Uterus (tissue), 2 donors: ENCODE data around the gene MOB4.

Experiments used
- POLR2A ChIP-seq, 2 donors: fragments of 450-650 bp; IDR thresholded peaks; one replicate each; pipeline ENCODE4 v1.6.1; 2016; ENCODE audit warnings: antibody characterized with exemption in 2 of 2, mild to moderate bottlenecking in 1 of 2, moderate library complexity in 1 of 2
- TF ChIP-seq, protein P1 (sequence below), 4 experiments: fragments of 200-600 bp in 2 of 4; fragments of 450-650 bp in 2 of 4; sonication (generic) in 2 of 4; IDR thresholded peaks; one replicate each; pipeline ENCODE4 v1.5.1; 2016 to 2019; ENCODE audit warnings: antibody characterized with exemption in 4 of 4, mild to moderate bottlenecking in 2 of 4, moderate library complexity in 1 of 4

- TF ChIP-seq, protein P1, sequence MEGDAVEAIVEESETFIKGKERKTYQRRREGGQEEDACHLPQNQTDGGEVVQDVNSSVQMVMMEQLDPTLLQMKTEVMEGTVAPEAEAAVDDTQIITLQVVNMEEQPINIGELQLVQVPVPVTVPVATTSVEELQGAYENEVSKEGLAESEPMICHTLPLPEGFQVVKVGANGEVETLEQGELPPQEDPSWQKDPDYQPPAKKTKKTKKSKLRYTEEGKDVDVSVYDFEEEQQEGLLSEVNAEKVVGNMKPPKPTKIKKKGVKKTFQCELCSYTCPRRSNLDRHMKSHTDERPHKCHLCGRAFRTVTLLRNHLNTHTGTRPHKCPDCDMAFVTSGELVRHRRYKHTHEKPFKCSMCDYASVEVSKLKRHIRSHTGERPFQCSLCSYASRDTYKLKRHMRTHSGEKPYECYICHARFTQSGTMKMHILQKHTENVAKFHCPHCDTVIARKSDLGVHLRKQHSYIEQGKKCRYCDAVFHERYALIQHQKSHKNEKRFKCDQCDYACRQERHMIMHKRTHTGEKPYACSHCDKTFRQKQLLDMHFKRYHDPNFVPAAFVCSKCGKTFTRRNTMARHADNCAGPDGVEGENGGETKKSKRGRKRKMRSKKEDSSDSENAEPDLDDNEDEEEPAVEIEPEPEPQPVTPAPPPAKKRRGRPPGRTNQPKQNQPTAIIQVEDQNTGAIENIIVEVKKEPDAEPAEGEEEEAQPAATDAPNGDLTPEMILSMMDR (IDR thresholded peaks at IDR 0.05): no peak
- TF ChIP-seq POLR2A (IDR thresholded peaks at IDR 0.05): no peak
Measured at GRCh38 chr2:197502685-197503084, 13.2 kb upstream of the MOB4 start.
